Loucy (cell line): Measurements from ENCODE around the gene ARHGAP6.

Experiments used
- H2AFZ ChIP-seq: fragments of 200-600 bp; sonication (generic); 2 replicates; pipeline ENCODE4 v1.6.0; 2016; ENCODE audit warnings: antibody characterized with exemption, mild to moderate bottlenecking, low read length, moderate library complexity
- H3F3A ChIP-seq: fragments of 200-600 bp; 2 replicates; pipeline ENCODE4 v1.6.0; 2016; ENCODE audit warnings: antibody characterized with exemption, low read depth, mild to moderate bottlenecking
- H3K27me3 ChIP-seq: fragments of 200-600 bp; sonication (generic); 2 replicates; pipeline ENCODE4 v1.6.1; 2014; ENCODE audit warnings: low read length, mild to moderate bottlenecking; ENCODE audit not compliant: insufficient read depth, poor library complexity, severe bottlenecking
- H3K36me3 ChIP-seq: fragments of 200-600 bp; sonication (generic); 2 replicates; pipeline ENCODE4 v1.6.1; 2016; ENCODE audit warnings: low read length; ENCODE audit not compliant: insufficient read depth
- H3K4me1 ChIP-seq: fragments of 200-600 bp; sonication (generic); 2 replicates; pipeline ENCODE4 v1.5.1; 2014; ENCODE audit warnings: low read length, mild to moderate bottlenecking; ENCODE audit not compliant: insufficient read depth, poor library complexity, severe bottlenecking
- H3K4me2 ChIP-seq: fragments of 200-600 bp; sonication (generic); 2 replicates; pipeline ENCODE4 v1.6.0; 2014; ENCODE audit warnings: antibody characterized with exemption, low read length, low read depth, mild to moderate bottlenecking; ENCODE audit not compliant: poor library complexity, severe bottlenecking
- H3K4me3 ChIP-seq: fragments of 200-600 bp; sonication (generic); 2 replicates; pipeline ENCODE4 v1.5.1; 2014; ENCODE audit warnings: low read length, mild to moderate bottlenecking, mixed read lengths; ENCODE audit not compliant: poor library complexity, severe bottlenecking
- H3K79me2 ChIP-seq: fragments of 200-600 bp; sonication (generic); 2 replicates; pipeline ENCODE4 v1.6.1; 2014; ENCODE audit warnings: low read length; ENCODE audit not compliant: insufficient read depth
- H3K9ac ChIP-seq: fragments of 200-600 bp; sonication (generic); 2 replicates; pipeline ENCODE4 v1.6.0; 2014; ENCODE audit warnings: mild to moderate bottlenecking, low read depth, low read length, moderate library complexity; ENCODE audit not compliant: poor library complexity, severe bottlenecking
- H3K9me2 ChIP-seq: fragments of 200-600 bp; sonication (generic); replicated peaks from 2 replicates; pipeline ENCODE4 v1.6.1; 2016; ENCODE audit warnings: low read depth, low read length, mixed read lengths
- H3K9me3 ChIP-seq: fragments of 200-600 bp; sonication (generic); 2 replicates; pipeline ENCODE4 v1.6.1; 2014; ENCODE audit warnings: mild to moderate bottlenecking, antibody characterized with exemption, low read length, low read depth; ENCODE audit not compliant: insufficient read depth
- H4K20me1 ChIP-seq: fragments of 200-600 bp; sonication (generic); 2 replicates; pipeline ENCODE4 v1.6.0; 2014; ENCODE audit warnings: antibody characterized with exemption, low read length, mild to moderate bottlenecking; ENCODE audit not compliant: insufficient read depth, poor library complexity, severe bottlenecking
- CTCF ChIP-seq: fragments of 200-600 bp; sonication (generic); conservative IDR thresholded peaks from 2 replicates; pipeline ENCODE4 v1.5.1; 2014; ENCODE audit warnings: mild to moderate bottlenecking, antibody characterized with exemption, low read length
- EZH2phosphoT487 ChIP-seq: fragments of 200-600 bp; IDR thresholded peaks from 2 replicates; pipeline ENCODE4 v1.6.1; 2018; ENCODE audit warnings: antibody characterized with exemption, mild to moderate bottlenecking, moderate library complexity, borderline replicate concordance

Gene ARHGAP6

GRCh38 chrX:11406109-11406765 is 259.5 kb downstream of the ARHGAP6 start:
- Histone ChIP-seq H3K79me2 (no peaks in the 10 kb centered on the region), H3K36me3 (no peaks in the 10 kb centered on the region), H3K9ac (no peak overlapping the region), H3K4me3 (no peak overlapping the region), H2AFZ (no peak overlapping the region), H3K4me2 (no peak overlapping the region), H3K9me3 (no peaks in the 10 kb centered on the region), H3F3A (no peaks in the 10 kb centered on the region), H3K9me2 (no peaks in the 10 kb centered on the region), H3K4me1 (peaks cover 5% of the 10 kb centered on the region), H3K27me3 (no peaks in the 10 kb centered on the region), H4K20me1 (no peaks in the 10 kb centered on the region)
- TF ChIP-seq EZH2phosphoT487 (no peak), CTCF (no peak)

GRCh38 chrX:11403631-11404030 is 262.1 kb downstream of the ARHGAP6 start:
- no peaks in the 10 kb centered on the region for H4K20me1 ChIP-seq
- H3K4me3 ChIP-seq = no peak overlapping the region
- peaks cover 5% of the 10 kb centered on the region for H3K4me1 ChIP-seq
- no peaks in the 10 kb centered on the region for H3K27me3 ChIP-seq
- H3K36me3 ChIP-seq = no peaks in the 10 kb centered on the region
- H3K9me2 ChIP-seq = no peaks in the 10 kb centered on the region
- H2AFZ ChIP-seq = no peak overlapping the region
- H3K9me3 ChIP-seq = no peaks in the 10 kb centered on the region
- H3K9ac ChIP-seq = no peak overlapping the region
- H3K79me2 ChIP-seq = no peaks in the 10 kb centered on the region
- H3K4me2 ChIP-seq = no peak overlapping the region
- TF ChIP-seq EZH2phosphoT487 (no peak), CTCF (no peak)
- H3F3A ChIP-seq = no peaks in the 10 kb centered on the region

GRCh38 chrX:11401966-11402365 is 263.8 kb downstream of the ARHGAP6 start:
- Histone ChIP-seq H3K9me2 (no peaks in the 10 kb centered on the region), H2AFZ (no peak overlapping the region), H3K79me2 (no peaks in the 10 kb centered on the region), H3K4me1 (no peaks in the 10 kb centered on the region), H3K9ac (no peak overlapping the region), H3K27me3 (no peaks in the 10 kb centered on the region), H3K4me2 (no peak overlapping the region), H3K36me3 (no peaks in the 10 kb centered on the region), H3K4me3 (no peak overlapping the region), H3F3A (no peaks in the 10 kb centered on the region), H3K9me3 (no peaks in the 10 kb centered on the region), H4K20me1 (no peaks in the 10 kb centered on the region)
- TF ChIP-seq CTCF (no peak), EZH2phosphoT487 (no peak)
